IMR-90 (cell line): ENCODE results near the gene KCNK7. TPM values are rescaled to one million over a fixed set of nuclear protein-coding genes. Genes with fewer than 3 reads are reported as not detected.

Experiments used
- ATAC-seq: fragments of 200-7000 bp; cut with Tn5 transposase; 2 replicates; pipeline ENCODE4 v1.9.1; 2020; ENCODE audit warnings: low read depth, mild to moderate bottlenecking, moderate library complexity
- BruUV-seq: library from RNA; stranded (reverse); fragments of 400-500 nt; replicated peaks from 2 replicates; lab custom pipeline; 2021; lab: Mats Ljungman, UMichigan
- CTCF ChIA-PET: fragments of 300-600 bp; formaldehyde crosslinking; extraction: SDS; loops from one replicate; lab custom pipeline; 2021; ENCODE audit warnings: antibody characterized with exemption; lab: Yijun Ruan, JAX
- POLR2A ChIA-PET: fragments of 300-600 bp; sonication (Branson Sonifier 250); formaldehyde crosslinking; loops from one replicate; lab custom pipeline; 2022; ENCODE audit warnings: antibody characterized with exemption; ENCODE audit not compliant: unreplicated experiment; lab: Charles Lee
- DNase-seq: peaks from one replicate; pipeline ENCODE4 v3.0.0; 2013
- H2AFZ ChIP-seq: replicated peaks from 2 replicates; pipeline ENCODE3; 2013; ENCODE audit warnings: low read length, mild to moderate bottlenecking; ENCODE audit not compliant: poor library complexity
- H2AK5ac ChIP-seq: 2 replicates; pipeline ENCODE4 v1.6.1; 2013; ENCODE audit warnings: low read depth, low read length, inconsistent platforms
- H2AK9ac ChIP-seq: replicated peaks from 2 replicates; pipeline ENCODE3; 2013; ENCODE audit warnings: mild to moderate bottlenecking, low read depth, low read length, moderate library complexity; ENCODE audit not compliant: poor library complexity
- H2BK120ac ChIP-seq: 2 replicates; pipeline ENCODE4 v1.6.1; 2013; ENCODE audit warnings: low read depth, low read length, inconsistent platforms
- H2BK15ac ChIP-seq: 3 replicates; pipeline ENCODE4 v1.6.1; 2013; ENCODE audit warnings: low read depth, low read length, inconsistent platforms
- H2BK20ac ChIP-seq: 2 replicates; pipeline ENCODE4 v1.6.1; 2013; ENCODE audit warnings: low read depth, mild to moderate bottlenecking, inconsistent platforms, low read length, moderate library complexity
- H2BK5ac ChIP-seq: 2 replicates; pipeline ENCODE4 v1.6.1; 2013; ENCODE audit warnings: mild to moderate bottlenecking, low read depth, low read length, inconsistent platforms; ENCODE audit not compliant: poor library complexity, severe bottlenecking
- H3K14ac ChIP-seq: replicated peaks from 2 replicates; pipeline ENCODE4 v1.6.1; 2013; ENCODE audit warnings: low read depth, low read length, inconsistent platforms
- H3K18ac ChIP-seq: 2 replicates; pipeline ENCODE4 v1.6.1; 2013; ENCODE audit warnings: low read depth, low read length, control low read depth
- H3K23ac ChIP-seq: 2 replicates; pipeline ENCODE4 v1.6.1; 2013; ENCODE audit warnings: low read depth, low read length, inconsistent platforms
- H3K27ac ChIP-seq: 2 replicates; pipeline ENCODE4 v1.5.1; 2013; ENCODE audit warnings: mild to moderate bottlenecking, control low read depth, low read length; ENCODE audit not compliant: insufficient read depth
- H3K27me3 ChIP-seq: 2 replicates; pipeline ENCODE4 v1.6.1; 2013; ENCODE audit warnings: low read length; ENCODE audit not compliant: control insufficient read depth, insufficient read depth
- H3K36me3 ChIP-seq: 2 replicates; pipeline ENCODE4 v1.6.1; 2013; ENCODE audit warnings: low read length, mixed read lengths; ENCODE audit not compliant: control insufficient read depth, insufficient read depth
- H3K4ac ChIP-seq: 2 replicates; pipeline ENCODE4 v1.6.1; 2013; ENCODE audit warnings: low read depth, low read length, inconsistent platforms
- H3K4me1 ChIP-seq: 2 replicates; pipeline ENCODE4 v1.6.1; 2013; ENCODE audit warnings: low read length, mixed read lengths; ENCODE audit not compliant: control insufficient read depth, insufficient read depth
- H3K4me2 ChIP-seq: 2 replicates; pipeline ENCODE4 v1.6.1; 2013; ENCODE audit warnings: low read depth, mild to moderate bottlenecking, control low read depth, low read length, moderate library complexity
- H3K4me3 ChIP-seq: 2 replicates; pipeline ENCODE4 v1.5.1; 2013; ENCODE audit warnings: low read depth, mild to moderate bottlenecking, control low read depth, low read length, moderate library complexity; ENCODE audit not compliant: insufficient read depth
- H3K56ac ChIP-seq: 2 replicates; pipeline ENCODE4 v1.6.1; 2013; ENCODE audit warnings: low read length, inconsistent platforms; ENCODE audit not compliant: insufficient read depth; ENCODE audit errors: extremely low read depth
- H3K79me1 ChIP-seq, 2 experiments: 2 replicates each; pipeline ENCODE4 v1.6.1; 2013; ENCODE audit warnings: low read length in 2 of 2, inconsistent platforms in 1 of 2, low read depth in 1 of 2
- H3K9ac ChIP-seq: 2 replicates; pipeline ENCODE4 v1.6.1; 2013; ENCODE audit warnings: low read depth, low read length, control low read depth
- H3K9me1 ChIP-seq: 2 replicates; pipeline ENCODE4 v1.6.1; 2013; ENCODE audit warnings: low read length, inconsistent platforms; ENCODE audit not compliant: insufficient read depth
- H3K9me3 ChIP-seq: 2 replicates; pipeline ENCODE4 v1.6.1; 2013; ENCODE audit warnings: low read length; ENCODE audit not compliant: control insufficient read depth, insufficient read depth
- H4K20me1 ChIP-seq: 2 replicates; pipeline ENCODE4 v1.6.1; 2013; ENCODE audit warnings: low read length, inconsistent platforms; ENCODE audit not compliant: insufficient read depth
- H4K5ac ChIP-seq: 2 replicates; pipeline ENCODE4 v1.6.1; 2013; ENCODE audit warnings: mild to moderate bottlenecking, low read depth, low read length, control low read depth
- H4K8ac ChIP-seq, 2 experiments: 2 replicates each; pipeline ENCODE4 v1.6.1; 2013; ENCODE audit warnings: low read depth in 2 of 2, low read length in 2 of 2, control low read depth in 1 of 2, inconsistent platforms in 1 of 2
- H4K91ac ChIP-seq: 2 replicates; pipeline ENCODE4 v1.6.1; 2013; ENCODE audit warnings: low read depth, low read length, inconsistent platforms; ENCODE audit not compliant: insufficient read depth
- BHLHE40 ChIP-seq: fragments of 150-350 bp; IDR thresholded peaks from 2 replicates; pipeline ENCODE4 v1.6.1; 2016; ENCODE audit warnings: mild to moderate bottlenecking, low read depth, low read length
- CEBPB ChIP-seq: IDR thresholded peaks from 2 replicates; pipeline ENCODE4 v1.6.1; 2012; ENCODE audit warnings: low read depth, low read length, improper control_type of control experiment
- CHD1 ChIP-seq: IDR thresholded peaks from 2 replicates; pipeline ENCODE4 v1.6.1; 2012; ENCODE audit warnings: low read depth, low read length, improper control_type of control experiment
- CTCF ChIP-seq: conservative IDR thresholded peaks from 2 replicates; pipeline ENCODE4 v1.5.1; 2012; ENCODE audit warnings: mild to moderate bottlenecking, low read depth, low read length, improper control_type of control experiment
- FOS ChIP-seq: fragments of 150-350 bp; IDR thresholded peaks from 2 replicates; pipeline ENCODE4 v1.6.1; 2016; ENCODE audit warnings: low read depth, low read length
- MAZ ChIP-seq: IDR thresholded peaks from 2 replicates; pipeline ENCODE4 v1.6.1; 2012; ENCODE audit warnings: low read depth, mild to moderate bottlenecking, low read length, improper control_type of control experiment, moderate library complexity, borderline replicate concordance
- MXI1 ChIP-seq: IDR thresholded peaks from 2 replicates; pipeline ENCODE4 v1.6.1; 2012; ENCODE audit warnings: low read depth, mild to moderate bottlenecking, low read length, moderate library complexity, borderline replicate concordance
- RAD21 ChIP-seq: IDR thresholded peaks from 2 replicates; pipeline ENCODE4 v1.6.1; 2012; ENCODE audit warnings: low read length, improper control_type of control experiment
- RCOR1 ChIP-seq: IDR thresholded peaks from 2 replicates; pipeline ENCODE4 v1.6.1; 2012; ENCODE audit warnings: mild to moderate bottlenecking, low read length, improper control_type of control experiment; ENCODE audit not compliant: insufficient replicate concordance
- RFX5 ChIP-seq: IDR thresholded peaks from 2 replicates; pipeline ENCODE4 v1.8.0; 2012; ENCODE audit warnings: low read depth, mild to moderate bottlenecking, low read length, moderate library complexity
- SMC3 ChIP-seq: fragments of 150-350 bp; IDR thresholded peaks from 2 replicates; pipeline ENCODE4 v1.6.1; 2016; ENCODE audit warnings: low read depth, mild to moderate bottlenecking, antibody characterized with exemption, low read length, moderate library complexity
- WGBS, 2 experiments: methylation state at CpG; one replicate each; pipeline versions ENCODE4 v1.1.5 to v1.1.7; 2013; ENCODE audit warnings: missing lambda C conversion rate in 2 of 2; ENCODE audit not compliant: insufficient read length in 1 of 2; ENCODE audit errors: extremely low coverage in 2 of 2; 5-methylcytosine and 5-hydroxymethylcytosine counted together
- dilution Hi-C: fragments of 300-500 bp; cut with HindIII; formaldehyde crosslinking; loops from one replicate; pipeline ENCODE4 v1.14.3; 2018; ENCODE audit warnings: low sequenced_read_pairs; ENCODE audit not compliant: unreplicated experiment
- in situ Hi-C: fragments of 300-500 bp; cut with MboI; formaldehyde crosslinking; loops from 3 replicates; pipeline ENCODE4 v1.14.3; 2019; ENCODE audit warnings: low sequenced_read_pairs, inconsistent platforms, mixed read lengths
- intact Hi-C: fragments of 100-400 bp; cut with micrococcal nuclease; formaldehyde crosslinking; loops from 2 replicates; pipeline ENCODE4 v1.10.0; 2022
- polyA plus RNA-seq, 3 experiments: library from polyadenylated mRNA; depleted of rRNA; stranded (reverse); fragments of >200 nt; gene quantifications; 2 replicates each; pipeline ENCODE4 v1.2.3, GENCODE V29; 2012; ENCODE audit warnings: low replicate concordance in 1 of 3
- total RNA-seq: library from RNA; depleted of rRNA; stranded (reverse); fragments of >200 nt; gene quantifications from 2 replicates; pipeline ENCODE4 v1.2.3, GENCODE V29; 2012

The KCNK7 gene
- total and polyA plus RNA-seq, 2 of the 4 experiments (the other 2 are of a cell fraction) = 0.09 TPM; not detected in 1

- Histone ChIP-seq H2BK120ac (no peak overlapping the region), H3K27me3 (no peaks in the 10 kb centered on the region), H3K9ac (no peak overlapping the region), H2AFZ (peak overlapping the region; percentile 64), H4K5ac (no peak overlapping the region), H3K4me1 (peaks cover 38% of the 10 kb centered on the region), H3K23ac (peak overlapping the region; percentile 25; the same call in 1 of the 2 replicates), H3K4ac (peak overlapping the region; percentile 61), H2BK15ac (no peak overlapping the region), H2BK20ac (no peak overlapping the region), H2AK9ac (peak overlapping the region; percentile 31), H4K91ac (peak overlapping the region; percentile 34; the same call in 1 of the 2 replicates), H4K8ac (peak overlapping the region in 1 of 2 experiments; percentile 9; a peak in 2 of 4 replicates), H3K4me2 (peak overlapping the region; percentile 18; the same call in 1 of the 2 replicates), H4K20me1 (peaks cover 15% of the 10 kb centered on the region), H3K18ac (no peak overlapping the region), H3K4me3 (no peak overlapping the region), H3K79me1 (peaks cover 16 to 42% of the 10 kb centered on the region in 2 experiments), H3K56ac (no peak overlapping the region), H3K36me3 (peaks cover 19% of the 10 kb centered on the region; the same call in 1 of the 2 replicates), H3K9me1 (peaks cover 19% of the 10 kb centered on the region), H2AK5ac (peak overlapping the region; percentile 83), H3K9me3 (no peaks in the 10 kb centered on the region), H3K14ac (peak overlapping the region; percentile 4; the same call in 1 of the 2 replicates), H3K27ac (peak overlapping the region; percentile 9; the same call in 1 of the 2 replicates), H2BK5ac (peak overlapping the region; percentile 25)
- no CpG with 5 or more reads among the region's 6 CpGs for WGBS, 2 experiments
- ChIA-PET CTCF (interaction anchor here (0.6 kb wide), 1 partner anchor 15 kb away, joined by 3 read pairs; no protein-coding TSS in a partner anchor), POLR2A (no interaction called here)
- peak; percentile 45 for ATAC-seq
- intact Hi-C loops (loop anchor here (2.0 kb wide), 1 partner anchor 15 kb away; the partner anchor contains the start of gene ZNRD2), dilution Hi-C loops (no loop called here), in situ Hi-C loops (no loop called here)
- BruUV-seq = no TSS peak
- TF ChIP-seq BHLHE40 (no peak), FOS (peak; percentile 87), CTCF (no peak), RCOR1 (peak; percentile 66), RFX5 (no peak), CHD1 (0 out of 2 replicates have a peak, but pooled peaks have one; percentile 62), MAZ (peak; percentile 58; the same call in 1 of the 2 replicates), MXI1 (no peak), SMC3 (peak; percentile 2; the same call in 1 of the 2 replicates), CEBPB (no peak), RAD21 (no peak)
- DNase-seq = peak; percentile 88
These were observed 39.8 kb downstream of the KCNK7 start for GRCh38 chr11:65555693-65556231.
